ENCODE measurements around the gene HAX1.

HAX1 gene

GRCh38 chr1:154324241-154324640 is 51.8 kb downstream of the HAX1 start:
- no peak for TF ChIP-seq CSDC2 (CRISPR knock-in tag; IDR thresholded peaks at IDR 0.05)
- ATAC-seq = no peak

GRCh38 chr1:154324669-154325582 is 52.5 kb downstream of the HAX1 start, which contains the start of gene ATP8B2:
Gene ATP8B2 (plus strand): TSS chr1:154325525. CDS start chr1:154328142, 2,617 bp downstream.
- TF ChIP-seq PATZ1 (CRISPR knock-in tag; IDR thresholded peaks at IDR 0.05; ENCODE audit: borderline replicate concordance) (peak; percentile 79; the same call in 1 of the 2 replicates), CSRNP3 (CRISPR knock-in tag; IDR thresholded peaks at IDR 0.05) (no peak)
- peak; percentile 65 for ATAC-seq

Measured in SK-N-SH treated with all-trans-retinoic acid at 6 μM for 48 hours (cell line).